Measurements from ENCODE around the gene UMPS.

Gene UMPS

GRCh38 chr3:124764746-124765145 lies 34.5 kb downstream of the UMPS start:
- no peak for DNase-seq

GRCh38 chr3:124765197-124765840 lies 35.1 kb downstream of the UMPS start:
- no peak for DNase-seq

GRCh38 chr3:124766113-124767095 lies 36.2 kb downstream of the UMPS start:
- DNase-seq: no peak

- no peak for DNase-seq
Measured at GRCh38 chr3:124767264-124767663, 37.0 kb downstream of the UMPS start.

GRCh38 chr3:124767691-124768090 lies 37.4 kb downstream of the UMPS start:
- DNase-seq: no peak

GRCh38 chr3:124768812-124769211 lies 38.6 kb downstream of the UMPS start:
- DNase-seq: no peak

- DNase-seq: no peak
Measured at GRCh38 chr3:124769462-124769861, 39.2 kb downstream of the UMPS start.

GRCh38 chr3:124770336-124771082 lies 40.3 kb downstream of the UMPS start:
- peak; percentile 54 for DNase-seq

- no peak for DNase-seq
Measured at GRCh38 chr3:124771083-124771445, 40.8 kb downstream of the UMPS start.

GRCh38 chr3:124772081-124772831 lies 42.0 kb downstream of the UMPS start:
- peak; percentile 79 for DNase-seq

- DNase-seq: no peak
Measured at GRCh38 chr3:124773351-124774326, 43.4 kb downstream of the UMPS start.

- DNase-seq: no peak
Measured at GRCh38 chr3:124774327-124774718, 44.1 kb downstream of the UMPS start.

GRCh38 chr3:124774841-124775402 lies 44.7 kb downstream of the UMPS start:
- no peak for DNase-seq

GRCh38 chr3:124775877-124776276 lies 45.6 kb downstream of the UMPS start:
- peak; percentile 42 for DNase-seq

GRCh38 chr3:124776856-124777255 lies 46.6 kb downstream of the UMPS start:
- DNase-seq: no peak

GRCh38 chr3:124777762-124778470 lies 47.7 kb downstream of the UMPS start:
- DNase-seq: no peak

- DNase-seq: no peak
Measured at GRCh38 chr3:124779116-124779515, 48.9 kb downstream of the UMPS start.

- DNase-seq: no peak
Measured at GRCh38 chr3:124779751-124780191, 49.5 kb downstream of the UMPS start.

GRCh38 chr3:124780356-124780755 lies 50.1 kb downstream of the UMPS start:
- no peak for DNase-seq

- no peak for DNase-seq
Measured at GRCh38 chr3:124780761-124781475, 50.7 kb downstream of the UMPS start.

All from DMS 273 treated with DMSO at 0.1 percent for 48 hours (cell line).